Measurements from ENCODE around the gene ACTR3. TPM values are rescaled to one million over a fixed set of nuclear protein-coding genes. Genes with fewer than 3 reads are reported as not detected.

The ACTR3 gene
- total and polyA plus RNA-seq, 9 donors, result 85.9 to 148 (median 116) TPM

GRCh38 chr2:113848758-113849415 is 41.0 kb upstream of the ACTR3 start:
- no peak for DNase-seq
- Histone ChIP-seq H3K27ac (ENCODE audit: low read length) (no peak overlapping the region), H3K9me3 (replicated peaks; ENCODE audit: control insufficient read depth, low read depth, low read length) (no peaks in the 10 kb centered on the region), H3K4me1 (ENCODE audit: control insufficient read depth, insufficient read depth, low read length) (no peaks in the 10 kb centered on the region), H3K27me3 (ENCODE audit: control insufficient read depth, insufficient read depth, low read length) (no peaks in the 10 kb centered on the region), H3K4me3 (ENCODE audit: low read length) (no peak overlapping the region), H3K36me3 (ENCODE audit: control insufficient read depth, insufficient read depth, low read length) (no peaks in the 10 kb centered on the region)
- WGBS (ENCODE audit: insufficient coverage), result 100% methylated on average over 2 of the region's 6 CpGs

GRCh38 chr2:113850687-113851086 is 39.2 kb upstream of the ACTR3 start:
- Histone ChIP-seq H3K27me3 (ENCODE audit: control insufficient read depth, insufficient read depth, low read length) (no peaks in the 10 kb centered on the region), H3K27ac (ENCODE audit: low read length) (no peak overlapping the region), H3K4me3 (ENCODE audit: low read length) (no peak overlapping the region), H3K9me3 (replicated peaks; ENCODE audit: control insufficient read depth, low read depth, low read length) (no peaks in the 10 kb centered on the region), H3K4me1 (ENCODE audit: control insufficient read depth, insufficient read depth, low read length) (no peaks in the 10 kb centered on the region), H3K36me3 (ENCODE audit: control insufficient read depth, insufficient read depth, low read length) (no peaks in the 10 kb centered on the region)
- WGBS (ENCODE audit: insufficient coverage), result 86% methylated on average over 3 of the region's 3 CpGs
- no peak for DNase-seq

- H3K4me1 ChIP-seq (ENCODE audit: control insufficient read depth, insufficient read depth, low read length), result no peaks in the 10 kb centered on the region
- no CpG with 5 or more reads among the region's 3 CpGs for WGBS (ENCODE audit: insufficient coverage)
- no peaks in the 10 kb centered on the region for H3K9me3 ChIP-seq (replicated peaks; ENCODE audit: control insufficient read depth, low read depth, low read length)
- H3K27ac ChIP-seq (ENCODE audit: low read length), result no peak overlapping the region
- no peak overlapping the region for H3K4me3 ChIP-seq (ENCODE audit: low read length)
- no peaks in the 10 kb centered on the region for H3K27me3 ChIP-seq (ENCODE audit: control insufficient read depth, insufficient read depth, low read length)
- H3K36me3 ChIP-seq (ENCODE audit: control insufficient read depth, insufficient read depth, low read length), result no peaks in the 10 kb centered on the region
- no peak for DNase-seq
Observed at GRCh38 chr2:113851640-113852039, 38.2 kb upstream of the ACTR3 start.

GRCh38 chr2:113854208-113854607 is 35.7 kb upstream of the ACTR3 start:
- 89% methylated on average over 1 of the region's 1 CpG for WGBS (ENCODE audit: insufficient coverage)
- no peak for DNase-seq
- no peaks in the 10 kb centered on the region for H3K9me3 ChIP-seq (replicated peaks; ENCODE audit: control insufficient read depth, low read depth, low read length)
- no peak overlapping the region for H3K27ac ChIP-seq (ENCODE audit: low read length)
- H3K4me1 ChIP-seq (ENCODE audit: control insufficient read depth, insufficient read depth, low read length), result no peaks in the 10 kb centered on the region
- H3K4me3 ChIP-seq (ENCODE audit: low read length), result no peak overlapping the region
- no peaks in the 10 kb centered on the region for H3K36me3 ChIP-seq (ENCODE audit: control insufficient read depth, insufficient read depth, low read length)
- no peaks in the 10 kb centered on the region for H3K27me3 ChIP-seq (ENCODE audit: control insufficient read depth, insufficient read depth, low read length)

GRCh38 chr2:113854970-113855740 is 34.7 kb upstream of the ACTR3 start:
- WGBS (ENCODE audit: insufficient coverage), result 78% methylated on average over 7 of the region's 8 CpGs
- H3K27me3 ChIP-seq (ENCODE audit: control insufficient read depth, insufficient read depth, low read length), result no peaks in the 10 kb centered on the region
- no peak overlapping the region for H3K27ac ChIP-seq (ENCODE audit: low read length)
- no peak overlapping the region for H3K4me3 ChIP-seq (ENCODE audit: low read length)
- no peaks in the 10 kb centered on the region for H3K4me1 ChIP-seq (ENCODE audit: control insufficient read depth, insufficient read depth, low read length)
- no peaks in the 10 kb centered on the region for H3K36me3 ChIP-seq (ENCODE audit: control insufficient read depth, insufficient read depth, low read length)
- no peaks in the 10 kb centered on the region for H3K9me3 ChIP-seq (replicated peaks; ENCODE audit: control insufficient read depth, low read depth, low read length)
- peak; percentile 16 for DNase-seq

- Histone ChIP-seq H3K4me1 (ENCODE audit: control insufficient read depth, insufficient read depth, low read length) (no peaks in the 10 kb centered on the region), H3K9me3 (replicated peaks; ENCODE audit: control insufficient read depth, low read depth, low read length) (no peaks in the 10 kb centered on the region), H3K4me3 (ENCODE audit: low read length) (no peak overlapping the region), H3K36me3 (ENCODE audit: control insufficient read depth, insufficient read depth, low read length) (no peaks in the 10 kb centered on the region), H3K27me3 (ENCODE audit: control insufficient read depth, insufficient read depth, low read length) (no peaks in the 10 kb centered on the region), H3K27ac (ENCODE audit: low read length) (no peak overlapping the region)
- peak; percentile 31 for DNase-seq
- 63% methylated on average over 3 of the region's 3 CpGs for WGBS (ENCODE audit: insufficient coverage)
Observed at GRCh38 chr2:113857464-113857863, 32.4 kb upstream of the ACTR3 start.

- no peak overlapping the region for H3K27ac ChIP-seq (ENCODE audit: low read length)
- DNase-seq, result no peak
- H3K4me3 ChIP-seq (ENCODE audit: low read length), result no peak overlapping the region
- WGBS (ENCODE audit: insufficient coverage), result 84% methylated on average over 2 of the region's 5 CpGs
- no peaks in the 10 kb centered on the region for H3K4me1 ChIP-seq (ENCODE audit: control insufficient read depth, insufficient read depth, low read length)
- no peaks in the 10 kb centered on the region for H3K9me3 ChIP-seq (replicated peaks; ENCODE audit: control insufficient read depth, low read depth, low read length)
- H3K27me3 ChIP-seq (ENCODE audit: control insufficient read depth, insufficient read depth, low read length), result no peaks in the 10 kb centered on the region
- H3K36me3 ChIP-seq (ENCODE audit: control insufficient read depth, insufficient read depth, low read length), result no peaks in the 10 kb centered on the region
Observed at GRCh38 chr2:113858764-113859163, 31.1 kb upstream of the ACTR3 start.

- H3K27ac ChIP-seq (ENCODE audit: low read length), result no peak overlapping the region
- no peaks in the 10 kb centered on the region for H3K27me3 ChIP-seq (ENCODE audit: control insufficient read depth, insufficient read depth, low read length)
- WGBS (ENCODE audit: insufficient coverage), result 94% methylated on average over 3 of the region's 7 CpGs
Observed at GRCh38 chr2:113861740-113862139, 28.1 kb upstream of the ACTR3 start.

GRCh38 chr2:113863144-113863543 is 26.7 kb upstream of the ACTR3 start:
- no peaks in the 10 kb centered on the region for H3K27me3 ChIP-seq (ENCODE audit: control insufficient read depth, insufficient read depth, low read length)
- H3K4me3 ChIP-seq (ENCODE audit: low read length), result no peak overlapping the region
- H3K36me3 ChIP-seq (ENCODE audit: control insufficient read depth, insufficient read depth, low read length), result no peaks in the 10 kb centered on the region
- H3K9me3 ChIP-seq (replicated peaks; ENCODE audit: control insufficient read depth, low read depth, low read length), result no peaks in the 10 kb centered on the region
- no CpG with 5 or more reads among the region's 3 CpGs for WGBS (ENCODE audit: insufficient coverage)
- H3K27ac ChIP-seq (ENCODE audit: low read length), result no peak overlapping the region
- peak; percentile 9 for DNase-seq
- H3K4me1 ChIP-seq (ENCODE audit: control insufficient read depth, insufficient read depth, low read length), result no peaks in the 10 kb centered on the region

More at GRCh38 chr2:113861740-113862139, 28.1 kb upstream of the ACTR3 start:
- Histone ChIP-seq H3K4me3 (ENCODE audit: low read length) (no peak overlapping the region), H3K9me3 (replicated peaks; ENCODE audit: control insufficient read depth, low read depth, low read length) (no peaks in the 10 kb centered on the region), H3K4me1 (ENCODE audit: control insufficient read depth, insufficient read depth, low read length) (no peaks in the 10 kb centered on the region), H3K36me3 (ENCODE audit: control insufficient read depth, insufficient read depth, low read length) (no peaks in the 10 kb centered on the region)
- no peak for DNase-seq

- no peaks in the 10 kb centered on the region for H3K36me3 ChIP-seq (ENCODE audit: control insufficient read depth, insufficient read depth, low read length)
- no peak overlapping the region for H3K27ac ChIP-seq (ENCODE audit: low read length)
- no peaks in the 10 kb centered on the region for H3K27me3 ChIP-seq (ENCODE audit: control insufficient read depth, insufficient read depth, low read length)
- WGBS (ENCODE audit: insufficient coverage), result no CpG with 5 or more reads among the region's 4 CpGs
- no peak overlapping the region for H3K4me3 ChIP-seq (ENCODE audit: low read length)
- no peak for DNase-seq
- H3K4me1 ChIP-seq (ENCODE audit: control insufficient read depth, insufficient read depth, low read length), result no peaks in the 10 kb centered on the region
- no peaks in the 10 kb centered on the region for H3K9me3 ChIP-seq (replicated peaks; ENCODE audit: control insufficient read depth, low read depth, low read length)
Observed at GRCh38 chr2:113867571-113867970, 22.3 kb upstream of the ACTR3 start.
